HFFc6 (cell line): ENCODE measurements around the gene ATXN10. TPM values are rescaled to one million over a fixed set of nuclear protein-coding genes. Genes with fewer than 3 reads are reported as not detected.
A peak's percentile ranks its signal among the peaks of the same experiment; 100 is the strongest.

ENCODE experiments used
- DNase-seq: peaks from one replicate; pipeline ENCODE4 v3.0.0-alpha.2; 2018
- H3K27ac Mint-ChIP-seq: 2 replicates; pipeline ENCODE4 v1.8.0; 2020; ENCODE audit warnings: mild to moderate bottlenecking, mixed read lengths
- H3K27me3 Mint-ChIP-seq: 2 replicates; pipeline ENCODE4 v1.8.0; 2021; ENCODE audit warnings: mild to moderate bottlenecking, moderate library complexity, mixed read lengths; ENCODE audit not compliant: insufficient read depth
- H3K36me3 Mint-ChIP-seq: 2 replicates; pipeline ENCODE4 v1.8.0; 2021; ENCODE audit warnings: low read depth, mixed read lengths
- H3K4me1 Mint-ChIP-seq: 2 replicates; pipeline ENCODE4 v1.8.0; 2020; ENCODE audit warnings: low read depth, mixed read lengths
- H3K4me3 Mint-ChIP-seq: 2 replicates; pipeline ENCODE4 v1.8.0; 2020; ENCODE audit warnings: mild to moderate bottlenecking, moderate library complexity, mixed read lengths
- H3K9me3 Mint-ChIP-seq: 2 replicates; pipeline ENCODE4 v1.8.0; 2020; ENCODE audit warnings: mild to moderate bottlenecking, mixed read lengths
- CTCF ChIP-seq: fragments of 200-600 bp; sonication (generic); IDR thresholded peaks from 2 replicates; pipeline ENCODE4 v1.5.0; 2021; ENCODE audit warnings: antibody characterized with exemption, mild to moderate bottlenecking
- total RNA-seq, 6 experiments: library from RNA; stranded (reverse); fragmentation: NEBNext Ultra II Directional; extraction: Animal tissue kit (Norgen Biotek cat#: 25700); gene quantifications; 2 replicates in 1 of 6; 3 replicates in 5 of 6; pipeline ENCODE4 v1.2.3, GENCODE V29; 2021

Gene ATXN10
- total RNA-seq, 6 experiments from 2014 or later: 287 to 426 (median 370) TPM

DNA sequence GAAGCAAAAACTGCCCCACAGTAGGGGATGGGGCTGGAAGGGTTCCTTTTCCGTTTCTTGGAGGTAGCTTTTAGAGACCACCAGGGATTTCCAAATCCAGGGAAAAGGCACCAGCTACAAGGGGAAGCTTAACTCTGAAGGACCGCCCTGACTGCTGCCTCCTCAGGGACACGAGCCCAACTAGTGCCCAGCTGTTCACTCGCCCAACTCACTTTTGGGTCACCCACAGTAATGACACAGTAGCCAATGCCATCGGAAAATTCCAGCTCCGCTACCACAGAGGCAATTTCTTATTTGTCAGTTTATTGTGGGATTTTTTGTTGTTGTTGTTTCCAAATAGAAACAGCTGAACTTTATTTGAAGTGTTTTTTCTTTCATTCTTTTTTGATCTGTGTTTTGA, 141.3 kb downstream of the ATXN10 start:
- H3K27ac Mint-ChIP-seq: peak overlapping the region; percentile 21; the same call in 1 of the 2 replicates
- H3K27me3 Mint-ChIP-seq: peaks cover 2% of the 10 kb centered on the region
- no peak overlapping the region for H3K4me3 Mint-ChIP-seq
- peaks cover 55% of the 10 kb centered on the region for H3K36me3 Mint-ChIP-seq
- no peaks in the 10 kb centered on the region for H3K9me3 Mint-ChIP-seq
- no peak for TF ChIP-seq CTCF
- no peak for DNase-seq
- peaks cover 12% of the 10 kb centered on the region for H3K4me1 Mint-ChIP-seq

DNA sequence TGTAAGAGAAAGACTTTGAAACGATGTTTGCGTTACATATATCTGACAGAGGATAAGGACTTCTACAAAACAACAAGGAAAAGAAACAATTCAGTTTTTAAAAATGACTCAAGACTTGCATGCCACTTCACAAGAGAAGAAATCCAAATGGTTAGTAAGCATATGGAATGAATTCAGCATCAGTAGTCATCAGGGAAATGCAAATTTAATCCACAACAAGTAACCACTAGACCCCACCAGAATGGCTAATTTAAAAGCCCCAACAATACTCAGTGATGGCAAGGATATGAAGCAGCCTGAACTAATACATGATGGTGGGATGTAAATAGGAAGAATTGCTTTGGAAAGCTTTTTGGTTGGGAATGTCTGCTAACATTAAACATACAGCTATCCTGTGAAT, 142.6 kb downstream of the ATXN10 start:
- no peaks in the 10 kb centered on the region for H3K9me3 Mint-ChIP-seq
- H3K27ac Mint-ChIP-seq: no peak overlapping the region; the same call in 1 of the 2 replicates
- H3K27me3 Mint-ChIP-seq: peaks cover 2% of the 10 kb centered on the region
- DNase-seq: no peak
- no peak for TF ChIP-seq CTCF
- H3K4me1 Mint-ChIP-seq: peaks cover 5% of the 10 kb centered on the region; the same call in 1 of the 2 replicates
- H3K36me3 Mint-ChIP-seq: peaks cover 47% of the 10 kb centered on the region
- no peak overlapping the region for H3K4me3 Mint-ChIP-seq

- no peak for DNase-seq
- H3K9me3 Mint-ChIP-seq: no peaks in the 10 kb centered on the region
- H3K27me3 Mint-ChIP-seq: no peaks in the 10 kb centered on the region; the same call in 1 of the 2 replicates
- H3K4me1 Mint-ChIP-seq: peaks cover 5% of the 10 kb centered on the region; the same call in 1 of the 2 replicates
- TF ChIP-seq CTCF: no peak
- H3K36me3 Mint-ChIP-seq: peaks cover 47% of the 10 kb centered on the region
- no peak overlapping the region for H3K4me3 Mint-ChIP-seq
- no peak overlapping the region for H3K27ac Mint-ChIP-seq
These were observed 145.1 kb downstream of the ATXN10 start for GRCh38 chr22:45816776-45817175.

GRCh38 chr22:45817745-45818423, 146.2 kb downstream of the ATXN10 start:
- no peak for DNase-seq
- no peak for TF ChIP-seq CTCF
- H3K27me3 Mint-ChIP-seq: no peaks in the 10 kb centered on the region; the same call in 1 of the 2 replicates
- H3K4me3 Mint-ChIP-seq: no peak overlapping the region
- peaks cover 46% of the 10 kb centered on the region for H3K36me3 Mint-ChIP-seq
- H3K9me3 Mint-ChIP-seq: no peaks in the 10 kb centered on the region
- H3K27ac Mint-ChIP-seq: peak overlapping the region; percentile 11; the same call in 1 of the 2 replicates
- peaks cover 5% of the 10 kb centered on the region; the same call in 1 of the 2 replicates for H3K4me1 Mint-ChIP-seq

GRCh38 chr22:45818424-45819085, 146.9 kb downstream of the ATXN10 start:
- H3K4me1 Mint-ChIP-seq: peaks cover 5% of the 10 kb centered on the region; the same call in 1 of the 2 replicates
- peak overlapping the region; percentile 11; the same call in 1 of the 2 replicates for H3K27ac Mint-ChIP-seq
- TF ChIP-seq CTCF: no peak
- no peaks in the 10 kb centered on the region; the same call in 1 of the 2 replicates for H3K27me3 Mint-ChIP-seq
- peaks cover 46% of the 10 kb centered on the region for H3K36me3 Mint-ChIP-seq
- no peaks in the 10 kb centered on the region for H3K9me3 Mint-ChIP-seq
- DNase-seq: no peak
- H3K4me3 Mint-ChIP-seq: no peak overlapping the region
